Subcutaneous adipose tissue (tissue), 4 donors: ENCODE data around the gene CIDEC. TPM values are rescaled to one million over a fixed set of nuclear protein-coding genes. Genes with fewer than 3 reads are reported as not detected.

Experiments used
- CTCF ChIP-seq: fragments of 450-650 bp; IDR thresholded peaks from one replicate; pipeline ENCODE4 v1.5.1; 2016; ENCODE audit warnings: low read depth, mild to moderate bottlenecking, control low read depth, antibody characterized with exemption, moderate library complexity
- total RNA-seq, 4 donors: library from RNA; depleted of rRNA; stranded (reverse); fragments of >200 nt; gene quantifications; one replicate each; pipeline ENCODE4 v1.1.0, GENCODE V29; 2016

CIDEC gene
- total RNA-seq, 4 donors from 2014 or later = 684 to 1,626 (median 1,205) TPM

DNA sequence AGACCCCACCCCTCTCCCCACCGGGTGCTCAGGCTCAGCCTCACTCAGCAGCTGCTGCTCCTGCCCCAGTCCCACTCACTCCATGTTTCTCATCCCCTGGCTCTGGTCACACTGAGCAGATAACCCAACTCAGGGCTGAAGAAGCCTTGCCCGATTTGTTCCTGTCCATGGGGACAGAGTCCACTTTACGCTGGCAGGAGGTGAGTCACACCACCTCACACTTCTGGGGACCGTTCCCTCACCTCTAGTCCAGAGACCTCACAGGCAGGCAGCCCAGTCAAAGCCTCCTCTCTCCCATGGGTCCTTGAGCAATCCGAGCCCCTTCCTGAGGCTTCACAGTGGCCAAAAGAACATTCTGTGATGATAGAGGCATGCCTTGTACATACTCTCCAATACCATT is 1.4 kb downstream of the CIDEC start:
- no peak for TF ChIP-seq CTCF

DNA sequence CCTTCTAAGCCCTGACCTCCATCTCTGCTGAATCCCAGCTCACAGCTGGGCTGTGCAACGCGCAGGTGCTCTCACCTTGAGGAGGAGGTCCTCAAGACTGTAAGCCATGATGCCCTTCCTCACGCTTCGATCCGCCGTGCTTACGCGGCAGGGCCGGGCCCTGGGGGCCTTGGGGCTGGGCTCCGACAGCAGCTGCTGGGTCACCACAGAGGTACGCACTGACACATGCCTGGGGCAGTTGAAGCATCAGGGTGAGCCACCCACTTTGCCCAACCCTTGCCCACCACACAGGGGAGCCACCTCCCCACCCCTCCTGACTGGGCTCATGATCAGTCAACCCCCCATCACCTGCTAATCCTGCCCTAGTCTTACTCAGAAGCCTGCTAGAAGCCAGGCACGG is 3.1 kb downstream of the CIDEC start:
- no peak for TF ChIP-seq CTCF

DNA sequence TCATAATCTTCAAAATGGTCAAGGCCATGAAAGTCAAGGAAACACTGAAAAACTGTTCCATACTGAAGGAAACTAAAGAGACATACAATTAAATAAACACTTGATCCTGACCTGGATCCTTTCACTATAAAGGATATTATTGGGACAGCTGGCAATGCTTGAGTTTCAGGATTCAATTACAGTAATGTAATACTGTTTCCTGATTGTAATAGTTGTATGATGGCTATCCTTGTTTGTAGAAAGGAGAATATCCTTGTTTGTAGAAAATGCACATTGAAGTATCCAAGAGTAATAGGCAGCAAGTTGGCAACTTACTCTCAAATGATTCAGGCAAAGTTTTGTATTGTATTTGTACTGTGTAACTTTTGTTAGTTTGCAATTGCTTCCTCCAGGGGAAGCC is 4.6 kb downstream of the CIDEC start:
- no peak for TF ChIP-seq CTCF

DNA sequence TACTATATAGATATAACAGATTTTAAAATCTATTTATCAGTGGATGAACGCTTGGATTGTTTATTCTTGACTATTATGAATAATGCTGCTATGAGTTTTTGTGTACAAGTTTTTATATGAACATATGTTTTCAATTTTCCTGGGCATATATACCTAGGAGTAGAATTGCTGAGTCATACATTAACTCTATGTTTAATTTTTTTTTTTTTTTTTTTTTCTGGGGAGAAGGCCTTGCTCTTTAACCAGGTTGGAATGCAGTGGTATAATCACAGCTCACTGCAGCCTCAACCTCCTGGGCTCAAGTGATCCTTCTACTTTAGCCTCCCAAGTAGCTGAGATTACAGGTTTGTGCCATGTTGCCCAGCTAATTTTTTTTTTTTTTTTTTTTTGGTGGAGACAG is 9.1 kb downstream of the CIDEC start:
- no peak for TF ChIP-seq CTCF

GRCh38 chr3:9869955-9870354 is 10.1 kb downstream of the CIDEC start:
- no peak for TF ChIP-seq CTCF

DNA sequence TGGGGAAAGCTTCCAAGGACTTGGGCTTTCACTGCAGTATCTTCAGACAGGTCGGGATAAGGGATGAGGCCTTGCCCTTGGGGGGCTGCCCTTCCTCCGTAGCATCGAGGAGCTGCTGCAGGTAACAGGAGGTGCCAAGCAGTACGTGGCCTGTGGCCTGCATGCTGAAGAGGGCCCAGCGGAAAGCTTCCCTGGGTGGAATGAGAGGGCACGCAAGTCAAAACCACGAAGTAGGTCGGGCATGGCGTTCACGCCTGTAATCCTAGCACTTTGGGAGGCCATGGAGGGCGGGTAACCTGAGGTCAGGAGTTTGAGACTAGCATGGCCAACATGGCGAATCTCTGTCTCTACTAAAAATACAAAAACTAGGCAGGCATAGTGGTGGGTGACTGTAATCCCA is 12.9 kb downstream of the CIDEC start:
- no peak for TF ChIP-seq CTCF

DNA sequence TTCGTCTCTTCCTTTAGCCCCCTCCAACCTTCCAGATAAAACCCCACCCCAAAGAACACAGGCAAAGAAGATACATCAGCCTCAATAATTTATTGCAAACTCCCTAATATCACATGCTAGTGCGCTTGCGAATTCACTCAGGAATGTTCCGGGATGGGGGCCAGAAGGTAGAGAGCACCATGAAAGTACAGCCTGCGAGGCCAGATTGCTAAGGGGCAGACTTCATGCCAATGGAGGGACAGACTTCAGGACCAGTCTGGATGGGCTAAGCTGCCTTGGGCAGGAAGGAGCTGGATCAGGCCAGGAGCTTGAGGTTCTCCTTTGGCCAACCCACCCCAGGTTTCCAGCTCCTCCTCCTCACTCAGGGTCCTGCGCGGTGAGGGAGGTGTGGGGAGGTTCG is 13.4 kb downstream of the CIDEC start:
- TF ChIP-seq CTCF = no peak
